Ovary (tissue), 9 donors: ENCODE data around the gene DLG1. TPM values are rescaled to one million over a fixed set of nuclear protein-coding genes. Genes with fewer than 3 reads are reported as not detected.
"Not testable (repeated sequence)": the region's sequence is repeated elsewhere in the genome, so short reads cannot be mapped to it uniquely, and the experiment has no call there.

ENCODE experiments used
- DNase-seq, 5 donors: peaks; one replicate each; pipeline ENCODE4 v3.0.0-alpha.2; 2019 to 2020
- H3K27ac ChIP-seq, 2 donors: fragments of 200-600 bp; one replicate each; pipeline versions ENCODE4 v1.5.1 to v1.8.0; 2019 to 2022
- H3K27me3 ChIP-seq: fragments of 200-600 bp; one replicate; pipeline ENCODE4 v1.8.0; 2022
- H3K36me3 ChIP-seq: fragments of 200-600 bp; sonication (generic); one replicate; pipeline ENCODE4 v1.5.1; 2019
- H3K4me1 ChIP-seq: one replicate; pipeline ENCODE4 v1.8.1; 2013; ENCODE audit warnings: mild to moderate bottlenecking, moderate library complexity; ENCODE audit not compliant: insufficient read depth
- H3K4me3 ChIP-seq: fragments of 200-600 bp; sonication (generic); one replicate; pipeline ENCODE4 v1.5.1; 2017
- H3K9me3 ChIP-seq, 2 donors: fragments of 200-600 bp in 1 of 2; sonication (generic) in 1 of 2; one replicate each; pipeline versions ENCODE4 v1.5.1 to v1.8.1; 2013 to 2019; ENCODE audit warnings: mild to moderate bottlenecking in 1 of 2, moderate library complexity in 1 of 2
- EP300 ChIP-seq: sonication (generic); formaldehyde crosslinking; IDR thresholded peaks from one replicate; pipeline ENCODE4 v1.6.1; 2017; ENCODE audit warnings: antibody characterized with exemption
- POLR2A ChIP-seq: fragments of 450-650 bp; IDR thresholded peaks from one replicate; pipeline ENCODE4 v1.6.1; 2017; ENCODE audit warnings: antibody characterized with exemption, mild to moderate bottlenecking, moderate library complexity
- WGBS, 3 donors: extraction: QIAGEN DNeasy Blood & Tissue Kit in 1 of 3; methylation state at CpG; one replicate each; pipeline versions ENCODE4 v1.1.5 to v1.1.7; 2013 to 2017; 5-methylcytosine and 5-hydroxymethylcytosine counted together
- intact Hi-C, 4 donors: fragments of 100-400 bp; cut with DNase I; formaldehyde crosslinking; loops; one replicate each; pipeline versions ENCODE4 v1.11.0 to v1.15.1; 2022 to 2023
- polyA plus RNA-seq, 2 donors: library from polyadenylated mRNA; stranded (reverse); fragments of 200-250 nt in 1 of 2; fragments of 350-450 nt in 1 of 2; fragmentation: Illumina TruSeq in 1 of 2; extraction: RNeasy Lipid Tissue Mini Kit (QIAGEN cat#74804) in 1 of 2; gene quantifications; one replicate each; pipeline ENCODE4 v1.2.3, GENCODE V29; 2013 to 2014
- total RNA-seq, 7 donors: library from RNA; depleted of rRNA in 2 of 7; stranded (reverse); fragments of >200 nt in 2 of 7; fragmentation: NEBNext Ultra II Directional in 3 of 7; extraction: Animal tissue kit (Norgen Biotek cat#: 25700) in 3 of 7; gene quantifications; one replicate each; pipeline versions ENCODE4 v1.1.0 to v1.2.4, GENCODE V29; 2016 to 2023
- TF ChIP-seq, protein P1 (sequence below), 3 donors: fragments of 450-650 bp in 2 of 3; fragments of 200-600 bp in 1 of 3; IDR thresholded peaks; one replicate each; pipeline versions ENCODE4 v1.5.1 to v1.8.0; 2016 to 2022; ENCODE audit warnings: antibody characterized with exemption in 3 of 3, mild to moderate bottlenecking in 1 of 3
- donor health status: DM: no; HTN: no; CAD: no; lungs with moderate emphysema.
- donor health status: DM: no; HTN: no; CAD: no.
- donor health status: Bipolar disorder and iron deficiency.
- donor health status: DM: yes; HTN: yes; CAD: no.
- donor health status: DM: no; HTN: no; CAD: no.
- donor health status: DM: yes; HTN: yes; CAD: no.

The DLG1 gene
- total and polyA plus RNA-seq, 9 donors: 20.5 to 99.1 (median 62.5) TPM

DNA sequence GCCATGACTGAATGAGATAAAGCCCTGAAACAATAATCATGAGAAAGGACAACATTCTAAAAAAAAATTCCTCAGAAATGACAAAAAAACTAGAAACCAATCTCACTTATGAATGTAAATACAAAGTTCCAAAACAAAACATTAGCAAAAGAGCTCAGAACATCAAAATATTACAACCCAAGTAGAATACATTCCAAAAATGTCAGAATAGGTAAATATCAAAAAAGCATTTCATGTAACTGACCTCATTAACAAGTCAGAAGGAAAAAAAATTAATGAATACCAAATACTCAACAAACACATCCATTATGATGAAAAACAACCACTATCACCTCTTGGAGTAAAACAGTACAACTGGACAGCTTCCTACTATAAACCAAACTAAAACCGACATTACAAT is 93.1 kb downstream of the DLG1 start:
- H3K27ac ChIP-seq: no peak overlapping the region
- H3K27me3 ChIP-seq: no peaks in the 10 kb centered on the region
- no peaks in the 10 kb centered on the region for H3K9me3 ChIP-seq
- 7 to 39% (median 13%) methylated on average over 1 of the region's 1 CpG for WGBS, 3 donors
- H3K36me3 ChIP-seq: no peaks in the 10 kb centered on the region
- intact Hi-C loops: no loop called here
- peaks cover 1% of the 10 kb centered on the region for H3K4me1 ChIP-seq
- TF ChIP-seq POLR2A (no peak), EP300 (no peak)
- H3K4me3 ChIP-seq: no peak overlapping the region
- no peak for DNase-seq

DNA sequence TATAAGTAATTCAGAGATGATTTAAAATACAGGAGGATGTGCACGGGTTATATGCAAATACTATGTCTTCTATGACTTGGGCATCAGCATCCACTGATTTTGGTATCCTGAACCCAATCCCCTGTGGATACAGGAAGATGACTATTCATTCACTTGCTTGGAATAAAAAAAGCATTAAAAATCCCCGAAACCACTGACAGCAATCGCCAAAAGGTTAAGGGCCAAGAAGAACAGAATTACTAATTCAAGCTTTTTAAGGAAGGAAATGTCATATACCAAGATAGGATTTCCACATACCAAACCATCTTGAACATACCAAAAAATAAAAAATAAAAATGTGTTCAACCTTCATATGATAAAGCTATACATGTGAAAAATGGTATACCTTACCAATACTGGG is 93.7 kb downstream of the DLG1 start:
- Histone ChIP-seq H3K4me3 (no peak overlapping the region), H3K36me3 (no peaks in the 10 kb centered on the region), H3K27ac (no peak overlapping the region), H3K4me1 (peaks cover 1% of the 10 kb centered on the region), H3K9me3 (no peaks in the 10 kb centered on the region), H3K27me3 (no peaks in the 10 kb centered on the region)
- WGBS, 3 donors: 48 to 55% (median 51%) methylated on average over 3 of the region's 3 CpGs
- DNase-seq: no peak
- TF ChIP-seq EP300: no peak
- intact Hi-C loops: no loop called here

DNA sequence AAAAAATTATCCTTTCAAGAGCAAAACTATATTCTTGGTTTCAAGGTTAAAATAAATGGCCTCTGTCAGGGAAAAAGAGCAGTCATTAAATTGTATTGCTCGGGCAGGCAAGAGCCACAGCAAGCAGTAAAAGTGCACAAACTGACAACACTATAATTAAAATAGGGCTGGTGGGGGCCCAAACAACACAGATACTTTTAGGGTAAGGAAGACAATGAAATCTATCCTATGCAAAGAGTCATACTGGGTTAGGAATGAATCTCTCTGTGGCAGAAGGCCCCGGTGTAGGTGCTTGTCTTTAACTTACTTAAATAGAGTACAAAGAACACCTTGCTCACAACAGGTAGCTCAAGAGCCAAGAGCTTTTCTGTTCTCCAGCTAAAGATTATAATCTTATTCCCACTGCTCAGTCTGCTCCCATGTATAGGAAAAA is 94.7 kb downstream of the DLG1 start:
- WGBS, 3 donors: 68 to 71% (median 68%) methylated on average over 2 of the region's 2 CpGs
- Histone ChIP-seq H3K4me1 (peaks cover 1% of the 10 kb centered on the region), H3K27me3 (no peaks in the 10 kb centered on the region), H3K4me3 (no peak overlapping the region), H3K9me3 (no peaks in the 10 kb centered on the region), H3K36me3 (no peaks in the 10 kb centered on the region), H3K27ac (no peak overlapping the region)
- DNase-seq: no peak
- intact Hi-C loops: no loop called here
- no peak for TF ChIP-seq EP300
- TF ChIP-seq POLR2A: no peak
- TF ChIP-seq, protein P1, sequence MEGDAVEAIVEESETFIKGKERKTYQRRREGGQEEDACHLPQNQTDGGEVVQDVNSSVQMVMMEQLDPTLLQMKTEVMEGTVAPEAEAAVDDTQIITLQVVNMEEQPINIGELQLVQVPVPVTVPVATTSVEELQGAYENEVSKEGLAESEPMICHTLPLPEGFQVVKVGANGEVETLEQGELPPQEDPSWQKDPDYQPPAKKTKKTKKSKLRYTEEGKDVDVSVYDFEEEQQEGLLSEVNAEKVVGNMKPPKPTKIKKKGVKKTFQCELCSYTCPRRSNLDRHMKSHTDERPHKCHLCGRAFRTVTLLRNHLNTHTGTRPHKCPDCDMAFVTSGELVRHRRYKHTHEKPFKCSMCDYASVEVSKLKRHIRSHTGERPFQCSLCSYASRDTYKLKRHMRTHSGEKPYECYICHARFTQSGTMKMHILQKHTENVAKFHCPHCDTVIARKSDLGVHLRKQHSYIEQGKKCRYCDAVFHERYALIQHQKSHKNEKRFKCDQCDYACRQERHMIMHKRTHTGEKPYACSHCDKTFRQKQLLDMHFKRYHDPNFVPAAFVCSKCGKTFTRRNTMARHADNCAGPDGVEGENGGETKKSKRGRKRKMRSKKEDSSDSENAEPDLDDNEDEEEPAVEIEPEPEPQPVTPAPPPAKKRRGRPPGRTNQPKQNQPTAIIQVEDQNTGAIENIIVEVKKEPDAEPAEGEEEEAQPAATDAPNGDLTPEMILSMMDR (IDR thresholded peaks at IDR 0.05): no peak

DNA sequence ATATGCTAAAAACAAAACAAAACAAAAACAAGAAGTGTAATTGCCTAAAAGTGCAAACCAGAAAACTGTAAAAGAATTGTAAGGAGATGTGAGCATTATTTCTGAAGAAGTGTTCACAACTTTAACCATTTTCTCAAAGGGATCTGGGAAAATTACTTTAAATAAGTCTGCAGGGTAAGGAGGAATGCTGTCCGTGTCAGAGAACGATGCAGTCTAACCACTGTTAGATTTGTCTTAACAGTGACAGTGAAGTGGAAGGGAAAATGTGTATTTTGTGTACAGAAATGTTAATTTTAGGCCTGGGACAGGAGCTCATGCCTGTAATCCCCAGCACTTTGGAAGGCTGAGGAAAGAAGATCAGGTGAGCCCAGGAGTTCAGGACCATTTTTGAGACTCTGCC is 95.7 kb downstream of the DLG1 start:
- H3K27me3 ChIP-seq: no peaks in the 10 kb centered on the region
- no peak overlapping the region for H3K4me3 ChIP-seq
- no peak overlapping the region for H3K27ac ChIP-seq
- no peaks in the 10 kb centered on the region for H3K36me3 ChIP-seq
- DNase-seq: no peak
- 52 to 82% (median 63%) methylated on average over 2 of the region's 2 CpGs for WGBS, 3 donors
- H3K9me3 ChIP-seq: no peaks in the 10 kb centered on the region
- TF ChIP-seq, protein P1 (IDR thresholded peaks at IDR 0.05): no peak
- TF ChIP-seq POLR2A: no peak
- no peak for TF ChIP-seq EP300
- peaks cover 1% of the 10 kb centered on the region for H3K4me1 ChIP-seq
- intact Hi-C loops: no loop called here

DNA sequence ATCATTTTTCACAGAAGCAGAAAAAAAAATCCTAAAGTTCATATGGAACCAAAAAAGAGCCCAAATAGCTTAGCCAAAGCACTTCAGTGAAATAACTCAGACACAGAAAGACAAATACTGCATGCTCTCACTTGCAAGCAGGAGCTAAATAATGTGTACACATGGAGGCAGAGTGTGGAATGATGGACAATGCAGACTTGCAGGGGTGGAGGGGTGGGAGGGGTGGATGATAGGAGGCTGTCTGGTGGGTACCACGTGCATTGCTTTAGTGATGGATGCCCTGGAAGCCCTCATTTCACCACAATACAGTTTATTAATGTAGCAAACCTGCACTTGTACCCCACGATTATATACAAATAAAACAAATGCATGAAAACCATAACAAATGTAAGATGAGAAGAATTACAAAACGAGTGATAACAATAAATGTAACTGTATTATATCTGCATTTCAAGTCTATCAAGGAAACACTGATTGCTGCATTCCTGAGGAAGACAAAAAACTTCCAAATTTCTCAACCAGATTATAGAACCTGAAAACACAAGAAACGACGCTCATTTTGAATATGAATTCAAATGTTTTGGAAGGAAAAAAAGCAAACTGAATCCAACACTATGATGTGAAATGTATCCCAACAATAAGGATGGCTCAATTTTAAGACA is 96.5 kb downstream of the DLG1 start:
- Histone ChIP-seq H3K9me3 (no peaks in the 10 kb centered on the region), H3K4me1 (peaks cover 1% of the 10 kb centered on the region), H3K27ac (no peak overlapping the region), H3K4me3 (no peak overlapping the region), H3K27me3 (no peaks in the 10 kb centered on the region), H3K36me3 (no peaks in the 10 kb centered on the region)
- WGBS, 3 donors: 61 to 77% (median 61%) methylated on average over 5 of the region's 5 CpGs
- intact Hi-C loops: no loop called here
- TF ChIP-seq, protein P1 (IDR thresholded peaks at IDR 0.05): no peak
- TF ChIP-seq EP300 (no peak), POLR2A (no peak)
- no peak for DNase-seq

DNA sequence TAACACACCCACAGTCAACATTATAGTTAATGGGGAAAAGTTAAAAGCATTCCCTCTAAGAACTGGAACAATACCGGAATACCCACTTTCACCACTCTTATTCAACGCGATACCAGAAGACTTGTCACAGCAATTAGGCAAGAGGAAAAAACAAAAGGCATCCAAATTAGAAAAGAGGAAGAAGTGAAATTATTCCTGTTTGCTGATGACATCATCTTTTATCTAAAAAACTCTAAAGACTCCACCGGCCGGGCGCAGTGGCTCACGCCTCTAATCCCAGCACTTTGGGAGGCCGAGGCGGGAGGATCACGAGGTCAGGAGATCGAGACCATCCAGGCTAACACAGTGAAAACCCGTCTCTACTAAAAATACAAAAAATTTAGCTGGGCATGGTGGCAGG is 97.6 kb downstream of the DLG1 start:
- H3K27me3 ChIP-seq, H3K4me1 ChIP-seq, DNase-seq, H3K36me3 ChIP-seq, intact Hi-C loops, H3K9me3 ChIP-seq, H3K27ac ChIP-seq, H3K4me3 ChIP-seq: not testable (repeated sequence)
- 95 to 97% (median 97%) methylated on average over 12 of the region's 12 CpGs for WGBS, 3 donors
